Measurements from ENCODE around the gene DAP. TPM values are rescaled to one million over a fixed set of nuclear protein-coding genes. Genes with fewer than 3 reads are reported as not detected.

The DAP gene
- total RNA-seq, 1 experiment from 2014 or later: 47.2 TPM

GRCh38 chr5:10778179-10778910, 17.3 kb upstream of the DAP start:
- Histone ChIP-seq H3K23me2 (ENCODE audit: insufficient read length, low read depth, low read length, poor library complexity, severe bottlenecking) (no peaks in the 10 kb centered on the region), H2BK15ac (ENCODE audit: low read depth, low read length) (no peak overlapping the region), H3K79me2 (ENCODE audit: insufficient read depth, low read length) (no peaks in the 10 kb centered on the region), H3K14ac (ENCODE audit: insufficient read depth, low read length) (no peak overlapping the region), H3K79me1 (ENCODE audit: insufficient read depth, low read depth, low read length, poor library complexity, severe bottlenecking) (no peaks in the 10 kb centered on the region), H3K18ac (ENCODE audit: insufficient read length, low read depth, low read length) (no peak overlapping the region), H3K4me2 (ENCODE audit: insufficient read depth, insufficient read length, low read length) (no peak overlapping the region), H3K4me1 (ENCODE audit: insufficient read depth, low read length) (no peaks in the 10 kb centered on the region), H3K27me3 (ENCODE audit: insufficient read depth, low read length) (no peaks in the 10 kb centered on the region), H3K23ac (ENCODE audit: insufficient read length, low read depth, low read length) (no peak overlapping the region), H3K27ac (ENCODE audit: insufficient read length, low read depth, low read length) (no peak overlapping the region), H4K8ac (replicated peaks; ENCODE audit: insufficient read length, low read depth, low read length) (no peak overlapping the region), H2BK5ac (ENCODE audit: insufficient read length, low read length) (no peak overlapping the region), H2AFZ (ENCODE audit: low read length) (no peak overlapping the region), H3K56ac (ENCODE audit: insufficient read length, low read depth, low read length) (no peak overlapping the region), H4K20me1 (ENCODE audit: control insufficient read depth, insufficient read depth, insufficient read length) (no peaks in the 10 kb centered on the region), H4K5ac (ENCODE audit: insufficient read length, low read depth, low read length) (no peak overlapping the region), H3T11ph (ENCODE audit: low read length) (no peak overlapping the region), H3K9ac (ENCODE audit: extremely low read depth, insufficient read length, low read length) (no peak overlapping the region), H3K4ac (ENCODE audit: low read depth, low read length) (no peak overlapping the region), H2BK12ac (ENCODE audit: insufficient read length, low read depth, low read length) (no peak overlapping the region), H2AK5ac (ENCODE audit: insufficient read length, low read length) (no peak overlapping the region), H2BK20ac (ENCODE audit: low read depth, low read length, poor library complexity, severe bottlenecking) (no peak overlapping the region), H3K9me3 (ENCODE audit: control insufficient read depth, low read depth, low read length) (peaks cover 12% of the 10 kb centered on the region), H2BK120ac (ENCODE audit: low read depth, low read length, poor library complexity, severe bottlenecking) (no peak overlapping the region), H4K91ac (ENCODE audit: insufficient read length, low read depth, low read length) (no peak overlapping the region)
- Mint-ChIP-seq H3K4me1 (no peaks in the 10 kb centered on the region), H3K9me3 (peaks cover 17 to 18% of the 10 kb centered on the region in 2 experiments), H3K27me3 (ENCODE audit: low read depth) (peaks cover 20% of the 10 kb centered on the region), H3K36me3 (ENCODE audit: insufficient read depth in 1 of 3, low read depth in 3 of 3) (peaks cover 3 to 12% (median 9%) of the 10 kb centered on the region in 3 experiments; a peak in 4 of 7 replicates), H3K27ac (no peak overlapping the region), H3K4me3 (no peak overlapping the region)
- no CpG with 5 or more reads among the region's 2 CpGs for WGBS (ENCODE audit: extremely low coverage, insufficient read length, low lambda C conversion rate)
- no peak for DNase-seq
- TF ChIP-seq CTCF (conservative IDR thresholded peaks at IDR 0.05): no peak

Measured in H9 (cell line).